ENCODE results near the gene RTN1.

DNA sequence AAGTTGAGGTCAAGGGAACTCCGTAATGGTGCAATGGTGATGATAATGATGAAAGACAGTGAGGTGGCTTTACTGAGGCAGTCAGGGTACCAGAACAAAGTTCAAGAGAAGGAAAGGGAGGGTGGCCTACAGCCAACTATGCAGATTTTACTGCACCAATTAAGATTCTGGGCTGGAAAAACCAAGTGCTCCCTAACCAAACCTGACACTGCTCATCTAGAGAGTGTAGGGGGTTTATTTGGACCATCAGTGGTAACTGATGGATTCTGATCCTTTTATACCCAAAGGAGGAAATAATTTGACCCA, 49.8 kb upstream of the RTN1 start:
- no peak for TF ChIP-seq POLR2A (IDR thresholded peaks at IDR 0.05)
- TF ChIP-seq, protein P1, sequence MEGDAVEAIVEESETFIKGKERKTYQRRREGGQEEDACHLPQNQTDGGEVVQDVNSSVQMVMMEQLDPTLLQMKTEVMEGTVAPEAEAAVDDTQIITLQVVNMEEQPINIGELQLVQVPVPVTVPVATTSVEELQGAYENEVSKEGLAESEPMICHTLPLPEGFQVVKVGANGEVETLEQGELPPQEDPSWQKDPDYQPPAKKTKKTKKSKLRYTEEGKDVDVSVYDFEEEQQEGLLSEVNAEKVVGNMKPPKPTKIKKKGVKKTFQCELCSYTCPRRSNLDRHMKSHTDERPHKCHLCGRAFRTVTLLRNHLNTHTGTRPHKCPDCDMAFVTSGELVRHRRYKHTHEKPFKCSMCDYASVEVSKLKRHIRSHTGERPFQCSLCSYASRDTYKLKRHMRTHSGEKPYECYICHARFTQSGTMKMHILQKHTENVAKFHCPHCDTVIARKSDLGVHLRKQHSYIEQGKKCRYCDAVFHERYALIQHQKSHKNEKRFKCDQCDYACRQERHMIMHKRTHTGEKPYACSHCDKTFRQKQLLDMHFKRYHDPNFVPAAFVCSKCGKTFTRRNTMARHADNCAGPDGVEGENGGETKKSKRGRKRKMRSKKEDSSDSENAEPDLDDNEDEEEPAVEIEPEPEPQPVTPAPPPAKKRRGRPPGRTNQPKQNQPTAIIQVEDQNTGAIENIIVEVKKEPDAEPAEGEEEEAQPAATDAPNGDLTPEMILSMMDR (IDR thresholded peaks at IDR 0.05) = no peak

Data from Peyer's patch (tissue), 4 donors.